ENCODE measurements around the gene TRPT1. TPM values are rescaled to one million over a fixed set of nuclear protein-coding genes. Genes with fewer than 3 reads are reported as not detected.

The TRPT1 gene
- total and polyA plus RNA-seq, 3 donors from 2014 or later = 56.5 to 93.7 (median 65.4) TPM

DNA sequence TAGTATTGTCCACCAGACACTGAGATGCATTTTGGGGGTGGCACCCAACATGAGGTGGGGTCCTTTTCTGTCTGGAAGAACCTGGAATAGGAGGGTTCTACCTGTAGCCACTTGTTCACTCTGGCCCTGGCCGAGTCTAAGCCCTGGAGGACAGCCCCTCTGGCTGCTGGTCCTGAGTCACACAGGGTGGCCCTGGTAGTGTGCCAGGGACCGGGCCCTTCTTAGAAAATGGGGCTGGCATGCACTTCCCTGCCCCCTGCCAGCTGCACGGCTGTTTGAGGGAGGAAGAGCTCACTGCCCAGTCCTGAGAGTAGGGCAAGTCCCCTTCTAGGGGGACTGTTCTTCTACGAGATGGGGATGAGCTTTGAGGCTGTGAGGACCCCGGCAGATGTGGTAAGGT is 27.5 kb upstream of the TRPT1 start:
- Histone ChIP-seq H3K27me3 (no peaks in the 10 kb centered on the region), H3K36me3 (ENCODE audit: low read depth, missing control alignments) (no peaks in the 10 kb centered on the region), H3K4me1 (peaks cover 22% of the 10 kb centered on the region), H3K4me3 (no peak overlapping the region), H3K27ac (no peak overlapping the region), H3K9me3 (no peaks in the 10 kb centered on the region)
- TF ChIP-seq, protein P1, sequence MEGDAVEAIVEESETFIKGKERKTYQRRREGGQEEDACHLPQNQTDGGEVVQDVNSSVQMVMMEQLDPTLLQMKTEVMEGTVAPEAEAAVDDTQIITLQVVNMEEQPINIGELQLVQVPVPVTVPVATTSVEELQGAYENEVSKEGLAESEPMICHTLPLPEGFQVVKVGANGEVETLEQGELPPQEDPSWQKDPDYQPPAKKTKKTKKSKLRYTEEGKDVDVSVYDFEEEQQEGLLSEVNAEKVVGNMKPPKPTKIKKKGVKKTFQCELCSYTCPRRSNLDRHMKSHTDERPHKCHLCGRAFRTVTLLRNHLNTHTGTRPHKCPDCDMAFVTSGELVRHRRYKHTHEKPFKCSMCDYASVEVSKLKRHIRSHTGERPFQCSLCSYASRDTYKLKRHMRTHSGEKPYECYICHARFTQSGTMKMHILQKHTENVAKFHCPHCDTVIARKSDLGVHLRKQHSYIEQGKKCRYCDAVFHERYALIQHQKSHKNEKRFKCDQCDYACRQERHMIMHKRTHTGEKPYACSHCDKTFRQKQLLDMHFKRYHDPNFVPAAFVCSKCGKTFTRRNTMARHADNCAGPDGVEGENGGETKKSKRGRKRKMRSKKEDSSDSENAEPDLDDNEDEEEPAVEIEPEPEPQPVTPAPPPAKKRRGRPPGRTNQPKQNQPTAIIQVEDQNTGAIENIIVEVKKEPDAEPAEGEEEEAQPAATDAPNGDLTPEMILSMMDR (IDR thresholded peaks at IDR 0.05) = no peak
- no peak for TF ChIP-seq POLR2A (IDR thresholded peaks at IDR 0.05)
- intact Hi-C loops (cut with DNase I; ENCODE audit: low total_unique reads) = no loop called here
- no peak for DNase-seq
- 71 to 78% methylated on average over 2 to 5 of the region's 5 CpGs for WGBS, 2 donors

DNA sequence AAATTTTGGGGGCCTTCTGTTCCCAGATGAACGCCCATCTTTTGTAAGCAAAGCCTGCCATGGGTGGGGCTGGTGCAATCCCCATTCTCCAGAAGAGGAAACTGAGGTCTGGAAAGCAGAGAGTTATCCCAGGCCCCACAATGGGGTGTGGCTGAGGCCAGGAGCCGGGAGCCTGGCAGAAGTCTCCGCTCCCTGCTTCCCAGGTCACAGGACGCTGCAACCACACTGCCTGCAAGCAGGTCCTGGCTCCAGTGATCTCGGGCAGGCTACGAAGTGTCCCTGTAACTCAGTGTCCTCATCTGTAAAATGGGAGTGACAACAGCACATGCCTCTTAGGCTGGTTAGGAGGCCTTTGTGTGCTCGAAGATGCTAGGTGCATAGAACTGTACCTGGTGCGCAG is 27.1 kb upstream of the TRPT1 start:
- WGBS, 2 donors = 79% methylated on average over 8 of the region's 8 CpGs
- Histone ChIP-seq H3K27ac (peak overlapping the region in 1 of 2 donors; percentile 72), H3K27me3 (no peaks in the 10 kb centered on the region), H3K36me3 (ENCODE audit: low read depth, missing control alignments) (no peaks in the 10 kb centered on the region), H3K4me1 (peaks cover 22% of the 10 kb centered on the region), H3K9me3 (no peaks in the 10 kb centered on the region), H3K4me3 (no peak overlapping the region)
- intact Hi-C loops (cut with DNase I; ENCODE audit: low total_unique reads) = no loop called here
- no peak for DNase-seq
- no peak for TF ChIP-seq POLR2A (IDR thresholded peaks at IDR 0.05)
- TF ChIP-seq, protein P1 (IDR thresholded peaks at IDR 0.05) = no peak

DNA sequence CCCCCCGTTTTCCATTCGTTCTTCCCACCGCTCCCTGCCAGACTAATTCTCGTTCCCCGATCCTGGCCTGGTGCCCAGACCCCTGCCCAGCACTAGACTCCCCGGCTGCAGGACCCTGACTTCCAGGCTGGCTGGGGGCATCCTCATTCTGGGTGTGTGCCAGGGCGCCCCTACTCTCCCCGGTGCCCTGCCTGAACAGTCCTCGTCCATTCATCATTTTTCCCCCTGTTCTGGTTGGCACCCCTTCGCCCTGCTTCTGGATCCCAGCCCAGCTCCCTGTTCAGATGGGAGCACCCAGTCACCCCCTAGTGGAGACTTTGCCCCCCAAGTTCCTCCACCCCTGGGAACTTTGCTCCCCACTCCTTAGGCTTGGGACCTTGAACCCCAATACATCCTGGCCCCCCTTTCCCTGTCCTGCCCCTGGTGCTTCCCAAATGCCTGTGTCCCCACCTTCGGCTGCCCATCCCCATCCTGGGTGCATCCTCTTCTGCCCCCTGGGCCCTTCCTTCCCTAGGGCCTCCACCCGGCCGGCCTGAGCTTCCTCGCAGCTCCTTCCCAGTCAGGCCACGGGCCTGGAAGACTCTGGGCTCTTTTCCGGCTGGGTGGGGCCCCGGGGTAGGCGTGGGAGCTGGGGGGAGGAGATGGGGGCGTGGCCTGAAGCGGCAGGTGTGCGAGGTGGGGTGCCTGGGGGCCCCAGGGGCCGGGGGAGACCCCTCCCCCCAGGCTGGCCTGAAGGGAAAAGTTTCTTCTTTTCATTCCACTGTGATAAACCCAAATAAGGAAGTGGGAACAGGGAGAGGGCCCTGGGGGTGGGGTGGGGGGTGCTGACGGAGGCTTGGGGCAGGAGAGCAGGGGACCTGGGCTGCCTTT is 26.3 kb upstream of the TRPT1 start:
- TF ChIP-seq, protein P1 (IDR thresholded peaks at IDR 0.05) = peak in 2 of 3 experiments; percentile 10 to 22
- TF ChIP-seq POLR2A (IDR thresholded peaks at IDR 0.05) = no peak
- Histone ChIP-seq H3K36me3 (ENCODE audit: low read depth, missing control alignments) (no peaks in the 10 kb centered on the region), H3K27ac (peak overlapping the region; percentile 72), H3K27me3 (no peaks in the 10 kb centered on the region), H3K4me3 (peak overlapping the region; percentile 83 to 84), H3K4me1 (peaks cover 30% of the 10 kb centered on the region), H3K9me3 (no peaks in the 10 kb centered on the region)
- WGBS, 2 donors = 3 to 4% methylated on average over 12 to 23 of the region's 23 CpGs
- DNase-seq = peak; percentile 46
- intact Hi-C loops (cut with DNase I; ENCODE audit: low total_unique reads) = no loop called here

DNA sequence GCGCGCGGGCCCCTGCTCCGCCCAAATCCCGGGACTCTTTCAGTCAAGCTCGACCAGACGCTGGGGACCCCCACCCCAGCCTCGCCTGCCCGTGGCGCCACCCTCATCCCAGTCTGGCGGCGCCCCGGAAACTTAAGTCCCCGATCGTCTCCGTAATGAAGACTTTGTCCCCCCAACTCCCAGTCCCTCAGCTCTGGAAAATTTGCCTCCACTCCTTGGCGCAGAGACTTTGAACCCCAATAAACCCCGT is 25.7 kb upstream of the TRPT1 start:
- Histone ChIP-seq H3K9me3 (no peaks in the 10 kb centered on the region), H3K36me3 (ENCODE audit: low read depth, missing control alignments) (no peaks in the 10 kb centered on the region), H3K27me3 (no peaks in the 10 kb centered on the region), H3K4me1 (peaks cover 30% of the 10 kb centered on the region), H3K27ac (peak overlapping the region; percentile 72), H3K4me3 (peak overlapping the region; percentile 83 to 84)
- no peak for DNase-seq
- TF ChIP-seq, protein P1 (IDR thresholded peaks at IDR 0.05) = no peak
- TF ChIP-seq POLR2A (IDR thresholded peaks at IDR 0.05) = no peak
- WGBS, 2 donors = 0% methylated on average over 13 to 18 of the region's 18 CpGs
- intact Hi-C loops (cut with DNase I; ENCODE audit: low total_unique reads) = no loop called here

Measured in testis (tissue), 3 donors.